K562 (cell line): ENCODE results near the gene XIRP1. TPM values are rescaled to one million over a fixed set of nuclear protein-coding genes. Genes with fewer than 3 reads are reported as not detected.

Experiments used
- ATAC-seq: fragments of 200-7000 bp; cut with Tn5 transposase; 3 replicates; pipeline ENCODE4 v1.9.1; 2020; ENCODE audit warnings: moderate library complexity
- BruUV-seq: library from RNA; stranded (reverse); fragments of 400-500 nt; replicated peaks from 2 replicates; lab custom pipeline; 2021; lab: Mats Ljungman, UMichigan
- CTCF ChIA-PET: fragments of 300-600 bp; formaldehyde crosslinking; extraction: SDS; loops from one replicate; lab custom pipeline; 2021; ENCODE audit warnings: low intra/inter-chr PET ratio; lab: Yijun Ruan, JAX
- POLR2A ChIA-PET: fragments of 300-600, 350-650 bp; sonication (Branson Sonifier 250); formaldehyde crosslinking; extraction: SDS; loops from one replicate; lab custom pipeline; 2021; ENCODE audit warnings: antibody characterized with exemption, inconsistent platforms; lab: Yijun Ruan, JAX
- DNase-seq, 4 experiments: peaks; one replicate each; pipeline versions ENCODE4 v3.0.0 to v3.0.0-alpha.2; 2011 to 2018; ENCODE audit warnings: low spot score in 3 of 4, mixed read lengths in 3 of 4; ENCODE audit errors: extremely low read depth in 1 of 4
- FAIRE-seq: peaks from 2 replicates; lab custom pipeline; 2011; peaks lifted over from hg19 to GRCh38; lab: Jason Lieb, UNC
- H2AFZ ChIP-seq: 2 replicates; pipeline ENCODE4 v1.6.0; 2011; ENCODE audit warnings: low read depth, low read length, control low read depth, inconsistent platforms
- H3K27ac ChIP-seq: fragments of 200-600 bp; 3 replicates; pipeline ENCODE4 v1.8.0; 2011; ENCODE audit warnings: low read depth, mild to moderate bottlenecking, control low read depth, inconsistent platforms, low read length, moderate library complexity, mixed read lengths; ENCODE audit errors: extremely low read depth
- H3K27me3 ChIP-seq, 2 experiments: fragments of 300-600 bp in 1 of 2; 2 replicates in 1 of 2; 3 replicates in 1 of 2; pipeline versions ENCODE4 v1.6.0 to v1.8.0; 2011; ENCODE audit warnings: inconsistent platforms in 2 of 2, low read length in 2 of 2, mild to moderate bottlenecking in 1 of 2, mixed read lengths in 1 of 2, moderate library complexity in 1 of 2; ENCODE audit not compliant: control insufficient read depth in 2 of 2, insufficient read depth in 2 of 2
- H3K36me3 ChIP-seq: fragments of 300-600 bp; 3 replicates; pipeline ENCODE4 v1.8.0; 2011; ENCODE audit warnings: mild to moderate bottlenecking, low read length, inconsistent platforms; ENCODE audit not compliant: control insufficient read depth, insufficient read depth
- H3K4me1 ChIP-seq, 2 experiments: fragments of 200-600 bp in 1 of 2; replicated peaks in 1 of 2; 2 replicates in 1 of 2; 3 replicates in 1 of 2; pipeline versions ENCODE4 v1.5.1 to v1.8.0; 2011; ENCODE audit warnings: inconsistent platforms in 2 of 2, low read length in 2 of 2, mild to moderate bottlenecking in 1 of 2, mixed read lengths in 1 of 2, moderate library complexity in 1 of 2; ENCODE audit not compliant: control insufficient read depth in 2 of 2, insufficient read depth in 2 of 2
- H3K4me2 ChIP-seq: 2 replicates; pipeline ENCODE4 v1.6.1; 2011; ENCODE audit warnings: low read length, control low read depth, inconsistent platforms, mixed read lengths; ENCODE audit not compliant: insufficient read depth
- H3K4me3 ChIP-seq: fragments of 200-600 bp; sonication (generic), shearing (Covaris generic); 2 replicates; pipeline ENCODE4 v1.5.1; 2016; ENCODE audit warnings: control low read depth, inconsistent platforms
- H3K79me2 ChIP-seq: fragments of 200-600 bp; 3 replicates; pipeline ENCODE4 v1.8.0; 2011; ENCODE audit warnings: low read length, inconsistent platforms; ENCODE audit not compliant: control insufficient read depth, insufficient read depth
- H3K9ac ChIP-seq, 2 experiments: 2 replicates each; pipeline versions ENCODE4 v1.6.0 to v1.6.1; 2011; ENCODE audit warnings: low read depth in 2 of 2, low read length in 2 of 2, control low read depth in 1 of 2, inconsistent platforms in 1 of 2, mild to moderate bottlenecking in 1 of 2, mixed read lengths in 1 of 2; ENCODE audit not compliant: insufficient read depth in 1 of 2
- H3K9me1 ChIP-seq: one replicate; pipeline ENCODE4 v1.6.0; 2011; ENCODE audit warnings: inconsistent platforms, mild to moderate bottlenecking, low read length, moderate library complexity; ENCODE audit not compliant: control insufficient read depth, insufficient read depth
- H3K9me3 ChIP-seq: replicated peaks from 2 replicates; pipeline ENCODE4 v1.5.1; 2011; ENCODE audit warnings: low read depth, low read length, inconsistent platforms; ENCODE audit not compliant: control insufficient read depth, insufficient read depth
- H4K20me1 ChIP-seq: replicated peaks from 2 replicates; pipeline ENCODE4 v1.6.1; 2011; ENCODE audit warnings: low read length, inconsistent platforms, mixed read lengths; ENCODE audit not compliant: control insufficient read depth, insufficient read depth
- BCL6 ChIP-seq: fragments of 250-450 bp; sonication (Bioruptor Pico); IDR thresholded peaks from 2 replicates; pipeline ENCODE4 v1.4.0; 2020
- CEBPG ChIP-seq, 3 experiments: fragments of 200-800 bp in 1 of 3; sonication (Bioruptor generic) in 1 of 3; sonication (generic) in 1 of 3; formaldehyde crosslinking in 1 of 3; IDR thresholded peaks in 2 of 3; conservative IDR thresholded peaks in 1 of 3; 2 replicates each; pipeline versions ENCODE4 v1.6.1 to v1.8.0; 2016 to 2022; ENCODE audit warnings: missing compliant biosample characterization in 2 of 3, missing genetic modification characterization in 2 of 3, mild to moderate bottlenecking in 1 of 3, missing genetic modification reagents in 1 of 3
- DMBX1 ChIP-seq: fragments of 250-450 bp; sonication (Bioruptor Pico); IDR thresholded peaks from 2 replicates; pipeline ENCODE4 v1.8.0; 2022; ENCODE audit warnings: inconsistent platforms, mild to moderate bottlenecking, moderate library complexity, borderline replicate concordance
- EP300 ChIP-seq: IDR thresholded peaks from 2 replicates; pipeline ENCODE4 v1.6.1; 2012; ENCODE audit warnings: low read length, improper control_type of control experiment
- ERF ChIP-seq: fragments of 450-650 bp; formaldehyde crosslinking; IDR thresholded peaks from 2 replicates; pipeline ENCODE4 v1.4.0; 2020; ENCODE audit warnings: mild to moderate bottlenecking, mixed read lengths
- ETV5 ChIP-seq: sonication (generic); formaldehyde crosslinking; IDR thresholded peaks from 2 replicates; pipeline ENCODE4 v1.4.0; 2020; ENCODE audit warnings: low read depth, mild to moderate bottlenecking, missing genetic modification reagents
- ETV6 ChIP-seq, 3 experiments: fragments of 150-350 bp in 1 of 3; sonication (generic) in 1 of 3; formaldehyde crosslinking in 1 of 3; IDR thresholded peaks; 2 replicates each; pipeline versions ENCODE4 v1.6.1 to v1.8.0; 2014 to 2022; ENCODE audit warnings: borderline replicate concordance in 2 of 3, low read depth in 2 of 3, antibody characterized with exemption in 1 of 3, low read length in 1 of 3, mild to moderate bottlenecking in 1 of 3, missing genetic modification reagents in 1 of 3
- GABPB2 ChIP-seq: fragments of 250-450 bp; sonication (Bioruptor Pico); conservative IDR thresholded peaks from 2 replicates; pipeline ENCODE4 v1.5.1; 2021; ENCODE audit warnings: mild to moderate bottlenecking
- KLF10 ChIP-seq: fragments of 250-450 bp; sonication (Bioruptor Pico); IDR thresholded peaks from 2 replicates; pipeline ENCODE4 v1.6.1; 2021; ENCODE audit warnings: matching md5 sums
- KLF13 ChIP-seq: fragments of 450-650 bp; IDR thresholded peaks from 2 replicates; pipeline ENCODE4 v1.6.1; 2016; ENCODE audit warnings: missing genetic modification characterization, low read depth, mild to moderate bottlenecking, missing compliant biosample characterization, moderate library complexity, borderline replicate concordance
- NFIX ChIP-seq: fragments of 250-450 bp; sonication (Bioruptor Pico); IDR thresholded peaks from 2 replicates; pipeline ENCODE4 v1.4.0; 2020; ENCODE audit warnings: low read depth, mild to moderate bottlenecking, moderate library complexity
- NR2C1 ChIP-seq, 2 experiments: fragments of 450-650 bp; IDR thresholded peaks; 2 replicates each; pipeline ENCODE4 v1.6.1; 2017; ENCODE audit warnings: mild to moderate bottlenecking in 2 of 2, antibody characterized with exemption in 1 of 2, inconsistent platforms in 1 of 2, missing compliant biosample characterization in 1 of 2, missing genetic modification characterization in 1 of 2
- NR2C2 ChIP-seq, 2 experiments: fragments of 200-800 bp in 1 of 2; sonication (Bioruptor generic) in 1 of 2; sonication (generic) in 1 of 2; formaldehyde crosslinking in 1 of 2; IDR thresholded peaks; 2 replicates each; pipeline versions ENCODE4 v1.6.1 to v1.8.0; 2016 to 2022; ENCODE audit warnings: mild to moderate bottlenecking in 1 of 2, missing compliant biosample characterization in 1 of 2, missing genetic modification characterization in 1 of 2, missing genetic modification reagents in 1 of 2
- RAD21 ChIP-seq, 2 experiments: fragments of 250-450 bp in 1 of 2; fragments of 450-650 bp in 1 of 2; sonication (Bioruptor Pico) in 1 of 2; formaldehyde crosslinking in 1 of 2; IDR thresholded peaks in 1 of 2; conservative IDR thresholded peaks in 1 of 2; 2 replicates each; pipeline versions ENCODE4 v1.4.0 to v1.8.0; 2020 to 2022; ENCODE audit warnings: mild to moderate bottlenecking in 2 of 2, moderate library complexity in 1 of 2
- TAF15 ChIP-seq: fragments of 200-400 bp; formaldehyde crosslinking; IDR thresholded peaks from 2 replicates; pipeline ENCODE4 v1.6.1; 2017; ENCODE audit warnings: mild to moderate bottlenecking, low read depth, low read length, moderate library complexity
- TAL1 ChIP-seq: fragments of 450-650 bp; IDR thresholded peaks from 2 replicates; pipeline ENCODE4 v1.6.1; 2016; ENCODE audit warnings: mild to moderate bottlenecking
- TGIF2 ChIP-seq: sonication (generic); formaldehyde crosslinking; IDR thresholded peaks from 2 replicates; pipeline ENCODE4 v1.8.1; 2022; ENCODE audit warnings: mild to moderate bottlenecking, missing genetic modification reagents, moderate library complexity
- THAP7 ChIP-seq: fragments of 250-450 bp; sonication (Bioruptor Pico); IDR thresholded peaks from 2 replicates; pipeline ENCODE4 v1.5.0; 2021
- ZBTB7A ChIP-seq: IDR thresholded peaks from 2 replicates; pipeline ENCODE4 v1.6.1; 2011; ENCODE audit warnings: low read depth, mild to moderate bottlenecking, low read length, moderate library complexity, borderline replicate concordance; ENCODE audit not compliant: control insufficient read depth
- ZNF224 ChIP-seq: sonication (generic); formaldehyde crosslinking; IDR thresholded peaks from 2 replicates; pipeline ENCODE4 v1.8.0; 2022; ENCODE audit warnings: mild to moderate bottlenecking, missing genetic modification reagents
- ZNF77 ChIP-seq: fragments of 250-450 bp; sonication (Bioruptor Pico); IDR thresholded peaks from 2 replicates; pipeline ENCODE4 v1.5.0; 2020
- WGBS: fragments of 100-300 bp; shearing (Covaris generic); methylation state at CpG from one replicate; pipeline ENCODE4 v1.1.6; 2016; ENCODE audit warnings: low coverage, mixed read lengths; ENCODE audit not compliant: insufficient coverage; ENCODE audit errors: missing lambda C conversion rate; 5-methylcytosine and 5-hydroxymethylcytosine counted together
- in situ Hi-C: fragments of 300-500 bp; cut with MboI; formaldehyde crosslinking; loops from 4 replicates; pipeline ENCODE4 v1.15.0; 2018; ENCODE audit warnings: inconsistent platforms, mixed read lengths
- intact Hi-C: fragments of 100-400 bp; cut with micrococcal nuclease; formaldehyde crosslinking; loops from 2 replicates; pipeline ENCODE4 v1.14.2; 2022
- polyA plus RNA-seq, 8 experiments: library from polyadenylated mRNA; depleted of rRNA in 4 of 8; stranded (reverse) in 5 of 8; unstranded in 3 of 8; fragments of >200 nt; fragmentation: Nextera tagmentation in 2 of 8; fragmentation: Illumina TruSeq in 1 of 8; extraction: Ambion mirVana in 2 of 8; extraction: Trizol in 1 of 8; gene quantifications; 2 replicates each; pipeline versions ENCODE4 v1.2.1 to v1.2.3, GENCODE V29; 2011 to 2014; ENCODE audit warnings: inconsistent platforms in 1 of 8, missing spikeins in 1 of 8
- total RNA-seq, 7 experiments: library from RNA; depleted of rRNA in 6 of 7; stranded (reverse); fragments of >200 nt in 6 of 7; fragmentation: Illumina TruSeq in 2 of 7; extraction: Trizol in 2 of 7; gene quantifications; 2 replicates each; pipeline versions ENCODE4 v1.2.1 to v1.2.3, GENCODE V29; 2011 to 2021; ENCODE audit warnings: low replicate concordance in 1 of 7

The XIRP1 gene
- total and polyA plus RNA-seq, 9 of the 15 experiments (the other 6 are each of a cell fraction or from before 2014, with no cell fraction given): 0.03 to 0.27 (median 0.08) TPM; not detected in 3

- Histone ChIP-seq H2AFZ (no peak overlapping the region), H3K9ac (no peak overlapping the region), H3K9me1 (no peaks in the 10 kb centered on the region), H3K27me3 (no peaks in the 10 kb centered on the region), H4K20me1 (no peaks in the 10 kb centered on the region), H3K4me1 (peaks cover 28 to 31% of the 10 kb centered on the region in 2 experiments), H3K36me3 (no peaks in the 10 kb centered on the region), H3K4me3 (no peak overlapping the region), H3K79me2 (peaks cover 2% of the 10 kb centered on the region; the same call in 2 of the 3 replicates), H3K4me2 (no peak overlapping the region), H3K9me3 (no peaks in the 10 kb centered on the region), H3K27ac (no peak overlapping the region)
- in situ Hi-C loops: no loop called here
- ATAC-seq: no peak
- POLR2A ChIA-PET: interaction anchor here (0.6 to 2.1 kb wide), 7 partner anchors 9 to 232 kb away, joined by 3 to 9 read pairs (median 3); no protein-coding TSS in a partner anchor
- WGBS: 6% methylated on average over 2 of the region's 2 CpGs
- BruUV-seq: no TSS peak
- intact Hi-C loops: no loop called here
- CTCF ChIA-PET: no interaction called here
- no peak for DNase-seq
- FAIRE-seq: no peak
- no peak for TF ChIP-seq ZNF77 (CRISPR knock-in tag)
- no peak for TF ChIP-seq ERF (CRISPR knock-in tag)
- no peak for TF ChIP-seq ZNF224 (CRISPR knock-in tag)
- TF ChIP-seq ETV6 (IDR thresholded peaks at IDR 0.05; ENCODE audit: borderline replicate concordance in 1 of 2, low read depth in 2 of 2, low read length in 1 of 2): no peak
- no peak for TF ChIP-seq ETV6 (CRISPR knock-in tag; IDR thresholded peaks at IDR 0.05; ENCODE audit: borderline replicate concordance)
- no peak for TF ChIP-seq NR2C1 (IDR thresholded peaks at IDR 0.05)
- TF ChIP-seq NR2C1 (tag; IDR thresholded peaks at IDR 0.05): peak; percentile 62; the same call in 1 of the 2 replicates
- TF ChIP-seq CEBPG (CRISPR knock-in tag; IDR thresholded peaks at IDR 0.05): 0 out of 2 replicates have a peak, but pooled peaks have one; percentile 10
- no peak for TF ChIP-seq CEBPG (tag; conservative IDR thresholded peaks at IDR 0.05 in 1 of 2, IDR thresholded peaks at IDR 0.05 in 1 of 2)
- TF ChIP-seq RAD21 (CRISPR knock-in tag; conservative IDR thresholded peaks at IDR 0.05 in 1 of 2, IDR thresholded peaks at IDR 0.05 in 1 of 2): no peak
- no peak for TF ChIP-seq DMBX1 (CRISPR knock-in tag)
- TF ChIP-seq ZBTB7A: no peak
- no peak for TF ChIP-seq TAL1
- no peak for TF ChIP-seq TAF15
- no peak for TF ChIP-seq BCL6 (CRISPR knock-in tag)
- no peak for TF ChIP-seq THAP7
- no peak for TF ChIP-seq TGIF2 (CRISPR knock-in tag)
- TF ChIP-seq KLF10 (CRISPR knock-in tag): no peak
- TF ChIP-seq KLF13: no peak
- TF ChIP-seq GABPB2: no peak
- TF ChIP-seq NR2C2 (CRISPR knock-in tag; IDR thresholded peaks at IDR 0.05): no peak
- peak; percentile 26; the same call in 1 of the 2 replicates for TF ChIP-seq NR2C2 (tag; IDR thresholded peaks at IDR 0.05)
- no peak for TF ChIP-seq NFIX
- no peak for TF ChIP-seq EP300
- TF ChIP-seq ETV5 (CRISPR knock-in tag): no peak
These were observed 18.9 kb downstream of the XIRP1 start for GRCh38 chr3:39173318-39174125.
